ENCODE data around the gene NLN.
"Not testable (repeated sequence)": the region's sequence is repeated elsewhere in the genome, so short reads cannot be mapped to it uniquely, and the experiment has no call there.

DNA sequence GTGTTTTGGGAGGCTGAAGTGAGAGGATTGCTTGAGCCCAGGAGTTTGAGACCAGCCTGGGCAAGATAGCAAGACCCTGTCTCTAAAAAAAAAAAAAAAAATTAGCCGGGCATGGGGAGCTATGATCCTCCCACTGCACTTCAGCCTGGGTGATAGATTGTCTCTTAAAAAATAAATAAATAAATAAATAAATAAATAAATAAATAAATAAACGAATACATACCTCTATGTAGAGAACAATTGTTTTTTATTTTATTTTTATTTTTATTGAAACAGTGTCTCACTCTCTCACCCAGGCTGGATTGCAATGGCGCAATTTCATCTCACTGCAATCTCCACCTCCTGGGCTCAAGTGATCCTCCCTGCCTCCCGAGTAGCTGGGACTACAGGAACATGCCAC is 122.8 kb downstream of the NLN start:
- TF ChIP-seq, protein P1, sequence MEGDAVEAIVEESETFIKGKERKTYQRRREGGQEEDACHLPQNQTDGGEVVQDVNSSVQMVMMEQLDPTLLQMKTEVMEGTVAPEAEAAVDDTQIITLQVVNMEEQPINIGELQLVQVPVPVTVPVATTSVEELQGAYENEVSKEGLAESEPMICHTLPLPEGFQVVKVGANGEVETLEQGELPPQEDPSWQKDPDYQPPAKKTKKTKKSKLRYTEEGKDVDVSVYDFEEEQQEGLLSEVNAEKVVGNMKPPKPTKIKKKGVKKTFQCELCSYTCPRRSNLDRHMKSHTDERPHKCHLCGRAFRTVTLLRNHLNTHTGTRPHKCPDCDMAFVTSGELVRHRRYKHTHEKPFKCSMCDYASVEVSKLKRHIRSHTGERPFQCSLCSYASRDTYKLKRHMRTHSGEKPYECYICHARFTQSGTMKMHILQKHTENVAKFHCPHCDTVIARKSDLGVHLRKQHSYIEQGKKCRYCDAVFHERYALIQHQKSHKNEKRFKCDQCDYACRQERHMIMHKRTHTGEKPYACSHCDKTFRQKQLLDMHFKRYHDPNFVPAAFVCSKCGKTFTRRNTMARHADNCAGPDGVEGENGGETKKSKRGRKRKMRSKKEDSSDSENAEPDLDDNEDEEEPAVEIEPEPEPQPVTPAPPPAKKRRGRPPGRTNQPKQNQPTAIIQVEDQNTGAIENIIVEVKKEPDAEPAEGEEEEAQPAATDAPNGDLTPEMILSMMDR (IDR thresholded peaks at IDR 0.05): not testable (repeated sequence)
- TF ChIP-seq POLR2A (IDR thresholded peaks at IDR 0.05): not testable (repeated sequence)
